ENCODE measurements around the gene GREM2.

GRCh38 chr1:240465531-240465940, 146.4 kb downstream of the GREM2 start:
- TF ChIP-seq CTCF (conservative IDR thresholded peaks at IDR 0.05; ENCODE audit: low read depth, low read length) (no peak), EZH2phosphoT487 (IDR thresholded peaks at IDR 0.05; ENCODE audit: borderline replicate concordance, low read length) (no peak)
